ENCODE results near the gene CTBS. TPM values are rescaled to one million over a fixed set of nuclear protein-coding genes. Genes with fewer than 3 reads are reported as not detected.

Gene CTBS
- total and polyA plus RNA-seq, 2 of the 13 experiments (the other 11 are each of a cell fraction or from before 2014, with no cell fraction given) = 4.7 to 12.4 TPM

GRCh38 chr1:84504580-84505492 is 69.4 kb downstream of the CTBS start (continued):
- 0 out of 2 replicates have a peak, but pooled peaks have one; percentile 18 for TF ChIP-seq PRDM10 (CRISPR knock-in tag; IDR thresholded peaks at IDR 0.05; ENCODE audit: low read depth)
- TF ChIP-seq KMT2B (CRISPR knock-in tag; IDR thresholded peaks at IDR 0.05) = no peak; the same call in 1 of the 2 replicates
- 0 out of 2 replicates have a peak, but pooled peaks have one; percentile 51 for TF ChIP-seq HOXD1 (CRISPR knock-in tag; IDR thresholded peaks at IDR 0.05)
- no peak for TF ChIP-seq ZFP91 (CRISPR knock-in tag; IDR thresholded peaks at IDR 0.05; ENCODE audit: borderline replicate concordance)
- peak; percentile 71; the same call in 1 of the 2 replicates for TF ChIP-seq SALL1 (CRISPR knock-in tag; IDR thresholded peaks at IDR 0.05)
- TF ChIP-seq TCF7 (IDR thresholded peaks at IDR 0.05; ENCODE audit: low read depth) = peak; percentile 27; the same call in 1 of the 2 replicates
- TF ChIP-seq SAP130 (CRISPR knock-in tag; IDR thresholded peaks at IDR 0.05; ENCODE audit: low read depth) = peak; percentile 83
- TF ChIP-seq TBX2 (CRISPR knock-in tag; IDR thresholded peaks at IDR 0.05; ENCODE audit: borderline replicate concordance) = peak; percentile 63; the same call in 1 of the 2 replicates
- TF ChIP-seq FOXM1 (CRISPR knock-in tag; IDR thresholded peaks at IDR 0.05) = 0 out of 2 replicates have a peak, but pooled peaks have one; percentile 75
- TF ChIP-seq SMYD3 (CRISPR knock-in tag; IDR thresholded peaks at IDR 0.05) = 0 out of 2 replicates have a peak, but pooled peaks have one; percentile 47
- TF ChIP-seq RERE (CRISPR knock-in tag; IDR thresholded peaks at IDR 0.05; ENCODE audit: low read depth) = peak; percentile 20; the same call in 1 of the 2 replicates
- TF ChIP-seq HHEX (CRISPR knock-in tag; IDR thresholded peaks at IDR 0.05) = peak; percentile 62; the same call in 1 of the 2 replicates
- TF ChIP-seq ARID2 (CRISPR knock-in tag; IDR thresholded peaks at IDR 0.05; ENCODE audit: borderline replicate concordance) = peak; percentile 58; the same call in 1 of the 2 replicates
- peak; percentile 49; the same call in 1 of the 2 replicates for TF ChIP-seq IRF2 (CRISPR knock-in tag; IDR thresholded peaks at IDR 0.05)
- peak; percentile 55; the same call in 1 of the 2 replicates for TF ChIP-seq KAT2B (IDR thresholded peaks at IDR 0.05; ENCODE audit: borderline replicate concordance, low read depth, low read length)
- no peak for TF ChIP-seq YY1 (IDR thresholded peaks at IDR 0.05; ENCODE audit: insufficient read depth, insufficient replicate concordance, low read depth, low read length)
- peak; percentile 40; the same call in 1 of the 2 replicates for TF ChIP-seq MAFF (IDR thresholded peaks at IDR 0.05; ENCODE audit: low read depth, low read length)
- peak; percentile 83 for TF ChIP-seq HNF4A (CRISPR knock-in tag; IDR thresholded peaks at IDR 0.05)

Data from HepG2 (cell line).